Stimulated activated effector memory CD8-positive, alpha-beta T cell treated with anti-CD3 and anti-CD28 coated beads, Interleukin-12 subunit alpha, Interleukin-12 subunit beta, amount 100 ng/mL, for 72 hours (primary cell): ENCODE data around the gene SGMS1.

ENCODE experiments used
- ATAC-seq: fragments of 150-1000 bp; cut with Tn5 transposase; 2 replicates; pipeline ENCODE4 v1.10.0; 2021
- DNase-seq, 2 donors: peaks; one replicate each; pipeline ENCODE4 v3.0.0; 2021 to 2022; ENCODE audit warnings: low spot score in 2 of 2
- H3K27ac Mint-ChIP-seq: one replicate; pipeline ENCODE4 v1.8.0; 2022; ENCODE audit warnings: mild to moderate bottlenecking, mixed read lengths
- H3K36me3 Mint-ChIP-seq: one replicate; pipeline ENCODE4 v1.8.0; 2022; ENCODE audit warnings: mild to moderate bottlenecking, mixed read lengths
- H3K4me1 Mint-ChIP-seq: one replicate; pipeline ENCODE4 v1.8.0; 2022; ENCODE audit warnings: mixed read lengths
- H3K4me3 Mint-ChIP-seq: one replicate; pipeline ENCODE4 v1.8.0; 2022; ENCODE audit warnings: mild to moderate bottlenecking, mixed read lengths
- H3K9me3 Mint-ChIP-seq: one replicate; pipeline ENCODE4 v1.8.0; 2022; ENCODE audit warnings: mixed read lengths

Gene SGMS1

GRCh38 chr10:50346942-50347341 is 276.8 kb downstream of the SGMS1 start:
- Mint-ChIP-seq H3K4me1 (peaks cover 39% of the 10 kb centered on the region), H3K9me3 (peaks cover 11% of the 10 kb centered on the region), H3K36me3 (peaks cover 20% of the 10 kb centered on the region), H3K4me3 (peak overlapping the region; percentile 23), H3K27ac (peak overlapping the region; percentile 83)
- DNase-seq (no peak), ATAC-seq (no peak)

GRCh38 chr10:50345545-50345944 is 278.2 kb downstream of the SGMS1 start:
- peaks cover 34% of the 10 kb centered on the region for H3K4me1 Mint-ChIP-seq
- DNase-seq (no peak), ATAC-seq (no peak)
- no peak overlapping the region for H3K4me3 Mint-ChIP-seq
- no peak overlapping the region for H3K27ac Mint-ChIP-seq
- H3K36me3 Mint-ChIP-seq: peaks cover 21% of the 10 kb centered on the region
- peaks cover 11% of the 10 kb centered on the region for H3K9me3 Mint-ChIP-seq

DNA sequence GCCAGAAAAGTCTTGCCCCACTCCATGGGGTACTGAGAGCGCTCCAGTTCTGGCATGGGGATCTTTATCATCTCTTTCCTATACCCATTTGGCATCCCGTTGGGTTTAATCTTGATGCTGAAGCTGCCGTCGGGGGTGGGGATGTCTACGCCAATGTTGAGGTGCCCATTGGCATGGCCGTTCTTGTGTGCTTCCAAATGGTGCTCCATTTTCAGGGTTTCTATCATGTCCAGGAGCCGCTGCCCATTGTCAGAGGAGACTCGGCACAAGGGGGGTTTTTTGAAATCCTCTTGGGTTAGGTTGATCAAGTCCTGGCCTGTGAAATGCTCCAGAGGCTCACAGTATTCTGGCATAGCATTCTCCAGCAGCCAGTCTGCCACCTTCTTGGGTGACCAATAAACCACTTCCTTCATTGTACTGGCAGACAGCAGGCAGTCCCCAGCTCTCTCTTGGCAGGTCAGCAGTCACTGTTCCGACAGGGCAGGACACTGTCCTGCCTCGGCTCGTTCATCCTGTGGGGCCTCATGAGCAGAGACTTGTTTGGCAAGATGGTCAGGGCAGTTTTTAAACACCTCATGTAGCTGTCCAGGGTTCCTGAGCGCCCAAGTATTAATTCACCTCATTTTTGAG is 279.9 kb downstream of the SGMS1 start:
- Mint-ChIP-seq H3K4me1 (peaks cover 32% of the 10 kb centered on the region), H3K9me3 (no peaks in the 10 kb centered on the region), H3K27ac (no peak overlapping the region), H3K36me3 (peaks cover 21% of the 10 kb centered on the region), H3K4me3 (no peak overlapping the region)
- ATAC-seq (no peak), DNase-seq (no peak)

- no peaks in the 10 kb centered on the region for H3K9me3 Mint-ChIP-seq
- no peak overlapping the region for H3K27ac Mint-ChIP-seq
- no peak overlapping the region for H3K4me3 Mint-ChIP-seq
- no peak for DNase-seq
- peaks cover 21% of the 10 kb centered on the region for H3K36me3 Mint-ChIP-seq
- no peak for ATAC-seq
- H3K4me1 Mint-ChIP-seq: peaks cover 20% of the 10 kb centered on the region
These were observed 281.8 kb downstream of the SGMS1 start for GRCh38 chr10:50341987-50342386.

DNA sequence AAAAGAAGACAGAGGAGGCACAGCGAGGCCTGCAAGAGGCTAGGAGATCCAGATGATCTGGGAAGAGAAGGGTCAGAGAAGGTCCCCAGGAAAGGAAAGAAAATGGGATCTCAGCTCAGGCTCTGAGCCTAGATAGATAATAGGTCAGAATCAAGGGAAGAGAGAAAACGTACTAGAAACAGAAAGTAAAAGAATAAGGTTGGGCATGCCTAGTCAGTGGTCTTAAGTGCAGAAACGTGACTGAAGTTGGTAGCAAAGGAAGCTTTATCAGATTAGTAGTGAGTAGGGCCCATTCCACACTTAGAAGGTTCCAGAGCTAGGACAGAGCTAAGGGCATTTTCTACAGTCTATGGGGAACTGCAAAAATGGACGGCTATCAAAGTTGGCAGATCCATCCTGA is 287.6 kb downstream of the SGMS1 start:
- no peak for DNase-seq
- no peaks in the 10 kb centered on the region for H3K9me3 Mint-ChIP-seq
- ATAC-seq: peak; percentile 58
- H3K27ac Mint-ChIP-seq: peak overlapping the region; percentile 32
- H3K36me3 Mint-ChIP-seq: no peaks in the 10 kb centered on the region
- peak overlapping the region; percentile 18 for H3K4me3 Mint-ChIP-seq
- peaks cover 48% of the 10 kb centered on the region for H3K4me1 Mint-ChIP-seq

DNA sequence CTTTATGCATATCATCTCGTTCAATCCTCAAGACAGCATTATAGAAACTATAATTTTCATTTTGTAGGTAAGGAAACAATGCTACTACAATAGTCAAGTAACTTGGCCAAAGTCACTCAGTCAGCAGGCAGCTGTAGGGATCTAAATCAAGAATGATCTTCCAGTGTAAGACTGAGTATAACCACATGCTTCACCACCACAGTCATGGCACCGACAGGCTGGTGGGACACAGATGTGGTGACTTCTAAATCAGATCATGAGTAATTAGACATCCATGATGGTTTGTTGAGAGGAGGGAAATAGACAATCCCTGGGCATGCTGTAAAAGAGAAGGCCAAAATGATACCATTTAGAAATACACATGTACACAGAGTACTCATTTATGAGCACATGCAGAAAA is 288.4 kb downstream of the SGMS1 start:
- no peak overlapping the region for H3K27ac Mint-ChIP-seq
- H3K4me3 Mint-ChIP-seq: no peak overlapping the region
- H3K36me3 Mint-ChIP-seq: no peaks in the 10 kb centered on the region

DNA sequence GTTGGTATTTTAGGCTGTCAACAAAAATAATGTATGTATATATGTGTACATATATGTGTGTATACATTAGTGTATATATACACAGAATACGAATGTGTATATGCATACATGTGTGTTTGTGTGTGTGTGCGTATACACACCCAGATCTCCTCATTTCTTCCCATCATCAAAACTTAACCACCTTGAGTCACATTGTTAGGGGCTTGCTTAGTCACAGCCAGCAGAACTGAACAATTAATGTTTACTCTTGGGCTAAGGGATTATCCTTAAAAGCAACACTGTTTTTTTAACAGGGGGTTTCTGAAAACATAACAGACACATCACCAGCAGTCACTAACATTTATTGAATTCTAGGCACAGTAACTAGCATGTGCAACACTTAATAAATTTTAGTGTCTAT is 289.5 kb downstream of the SGMS1 start:
- ATAC-seq (peak; percentile 76), DNase-seq (no peak)
- H3K4me1 Mint-ChIP-seq: peaks cover 41% of the 10 kb centered on the region
- H3K27ac Mint-ChIP-seq: peak overlapping the region; percentile 10
- no peaks in the 10 kb centered on the region for H3K36me3 Mint-ChIP-seq
- H3K4me3 Mint-ChIP-seq: no peak overlapping the region
- H3K9me3 Mint-ChIP-seq: no peaks in the 10 kb centered on the region

More for the DNA sequence above, 288.4 kb downstream of the SGMS1 start:
- Mint-ChIP-seq H3K4me1 (peaks cover 48% of the 10 kb centered on the region), H3K9me3 (no peaks in the 10 kb centered on the region)
- DNase-seq (no peak), ATAC-seq (peak; percentile 57)

GRCh38 chr10:50333872-50334271 is 289.9 kb downstream of the SGMS1 start:
- Mint-ChIP-seq H3K27ac (no peak overlapping the region), H3K4me3 (no peak overlapping the region), H3K4me1 (peaks cover 37% of the 10 kb centered on the region), H3K9me3 (no peaks in the 10 kb centered on the region), H3K36me3 (no peaks in the 10 kb centered on the region)
- ATAC-seq (peak; percentile 73), DNase-seq (no peak)

GRCh38 chr10:50332108-50332842 is 291.5 kb downstream of the SGMS1 start:
- Mint-ChIP-seq H3K4me1 (peaks cover 30% of the 10 kb centered on the region), H3K27ac (no peak overlapping the region)

GRCh38 chr10:50331486-50331885 is 292.3 kb downstream of the SGMS1 start:
- Mint-ChIP-seq H3K4me1 (peaks cover 37% of the 10 kb centered on the region), H3K36me3 (no peaks in the 10 kb centered on the region), H3K4me3 (no peak overlapping the region), H3K9me3 (no peaks in the 10 kb centered on the region), H3K27ac (no peak overlapping the region)
- ATAC-seq (no peak), DNase-seq (no peak)

More at GRCh38 chr10:50332108-50332842, 291.5 kb downstream of the SGMS1 start:
- ATAC-seq (no peak), DNase-seq (no peak)
- Mint-ChIP-seq H3K4me3 (no peak overlapping the region), H3K36me3 (no peaks in the 10 kb centered on the region), H3K9me3 (no peaks in the 10 kb centered on the region)

- Mint-ChIP-seq H3K36me3 (peaks cover 14% of the 10 kb centered on the region), H3K4me1 (peaks cover 37% of the 10 kb centered on the region), H3K9me3 (no peaks in the 10 kb centered on the region), H3K27ac (no peak overlapping the region), H3K4me3 (no peak overlapping the region)
- DNase-seq (no peak), ATAC-seq (no peak)
These were observed 296.7 kb downstream of the SGMS1 start for GRCh38 chr10:50326757-50327701.

DNA sequence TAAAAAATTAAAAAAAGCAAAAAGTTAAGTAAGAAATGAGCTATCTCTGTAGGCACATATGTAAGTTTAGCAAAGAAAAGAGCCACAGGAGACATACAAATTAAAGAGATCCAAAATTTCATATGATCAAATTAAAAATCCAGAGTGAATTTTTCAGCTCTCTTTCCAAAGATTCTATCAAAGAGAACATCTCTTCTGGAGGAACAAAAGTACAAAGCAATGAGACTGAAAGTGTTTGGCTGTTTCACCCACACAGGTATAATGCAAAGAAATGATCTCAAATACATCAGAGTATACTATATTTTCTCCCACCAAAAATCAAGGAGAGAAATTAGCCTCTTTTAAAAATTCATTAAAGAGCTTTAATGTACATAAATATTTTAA is 297.6 kb downstream of the SGMS1 start:
- H3K36me3 Mint-ChIP-seq: peaks cover 18% of the 10 kb centered on the region
- no peaks in the 10 kb centered on the region for H3K9me3 Mint-ChIP-seq
- ATAC-seq (no peak), DNase-seq (no peak)
- peaks cover 45% of the 10 kb centered on the region for H3K4me1 Mint-ChIP-seq
- H3K27ac Mint-ChIP-seq: no peak overlapping the region
- no peak overlapping the region for H3K4me3 Mint-ChIP-seq

- H3K4me1 Mint-ChIP-seq: peaks cover 50% of the 10 kb centered on the region
- peak overlapping the region; percentile 4 for H3K27ac Mint-ChIP-seq
- no peak overlapping the region for H3K4me3 Mint-ChIP-seq
- ATAC-seq: peak; percentile 100
- no peaks in the 10 kb centered on the region for H3K9me3 Mint-ChIP-seq
- peaks cover 20% of the 10 kb centered on the region for H3K36me3 Mint-ChIP-seq
- DNase-seq: no peak
These were observed 298.1 kb downstream of the SGMS1 start for GRCh38 chr10:50325449-50326171.

DNA sequence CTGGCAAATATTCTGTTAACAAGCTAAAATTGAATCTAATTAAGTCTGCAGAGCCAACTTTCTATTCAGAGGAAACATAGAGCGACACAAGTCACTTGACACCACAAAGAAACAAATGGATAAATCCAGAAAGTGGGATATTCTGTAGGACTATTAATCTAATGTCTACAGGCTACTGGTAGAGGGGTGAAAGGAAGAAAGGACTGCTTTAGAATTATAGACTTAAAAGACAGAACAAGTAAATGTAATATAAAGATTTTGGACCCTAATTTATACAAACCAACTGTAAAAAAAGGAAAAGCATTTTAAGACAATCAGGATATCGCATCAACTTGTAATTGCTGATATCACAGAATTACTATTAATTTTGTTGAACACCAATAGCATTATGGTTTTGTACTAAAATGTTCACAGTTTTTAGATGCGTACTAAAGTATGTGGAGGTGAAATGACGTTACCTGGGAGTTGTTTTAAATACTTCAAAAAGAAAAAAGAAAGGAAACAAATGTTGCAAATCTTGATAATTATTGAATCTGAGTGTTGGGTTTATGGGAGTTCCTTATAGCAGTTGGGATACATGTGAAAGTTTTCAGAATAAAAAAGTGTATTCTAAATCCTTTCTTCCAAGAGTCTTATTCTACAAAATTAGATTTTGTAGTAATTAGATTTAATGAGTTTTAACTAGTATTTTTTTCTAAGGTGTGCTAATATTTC is 298.9 kb downstream of the SGMS1 start:
- peak overlapping the region; percentile 4 for H3K27ac Mint-ChIP-seq
- H3K4me1 Mint-ChIP-seq: peaks cover 56% of the 10 kb centered on the region
- H3K36me3 Mint-ChIP-seq: peaks cover 20% of the 10 kb centered on the region
- DNase-seq (no peak), ATAC-seq (no peak)
- no peaks in the 10 kb centered on the region for H3K9me3 Mint-ChIP-seq
- H3K4me3 Mint-ChIP-seq: no peak overlapping the region
